OCI-LY7 (cell line): ENCODE data around the gene PARD3. TPM values are rescaled to one million over a fixed set of nuclear protein-coding genes. Genes with fewer than 3 reads are reported as not detected.

Experiments used
- BruUV-seq: library from RNA; stranded (reverse); fragments of 400-500 nt; replicated peaks from 2 replicates; lab custom pipeline; 2021; lab: Mats Ljungman, UMichigan
- CTCF ChIA-PET: fragments of 300-600 bp; sonication (Branson Sonifier 250); formaldehyde crosslinking; loops from one replicate; lab custom pipeline; 2022; ENCODE audit warnings: antibody characterized with exemption; ENCODE audit not compliant: unreplicated experiment; lab: Charles Lee
- POLR2A ChIA-PET: fragments of 300-600 bp; sonication (Branson Sonifier 250); formaldehyde crosslinking; loops from one replicate; lab custom pipeline; 2022; ENCODE audit warnings: antibody characterized with exemption; lab: Charles Lee
- DNase-seq: peaks from one replicate; pipeline ENCODE4 v3.0.0-alpha.2; 2015; ENCODE audit warnings: low spot score
- H2AFZ ChIP-seq: fragments of 200-600 bp; sonication (generic), shearing (Covaris generic); 2 replicates; pipeline ENCODE4 v1.6.1; 2014; ENCODE audit warnings: mild to moderate bottlenecking, antibody characterized with exemption, low read length, moderate library complexity
- H3K27ac ChIP-seq: fragments of 200-600 bp; sonication (generic); 2 replicates; pipeline ENCODE4 v1.5.1; 2014; ENCODE audit warnings: mixed run types, low read depth, mild to moderate bottlenecking, moderate library complexity, low read length, inconsistent platforms; ENCODE audit not compliant: poor library complexity, severe bottlenecking
- H3K36me3 ChIP-seq: fragments of 200-600 bp; sonication (generic); 2 replicates; pipeline ENCODE4 v1.6.1; 2014; ENCODE audit warnings: mild to moderate bottlenecking, antibody characterized with exemption, low read length, moderate library complexity, mixed read lengths; ENCODE audit not compliant: insufficient read depth
- H3K4me1 ChIP-seq: fragments of 200-600 bp; sonication (generic); 2 replicates; pipeline ENCODE4 v1.5.1; 2014; ENCODE audit warnings: mild to moderate bottlenecking, low read length; ENCODE audit not compliant: insufficient read depth, poor library complexity, severe bottlenecking
- H3K4me2 ChIP-seq: fragments of 200-600 bp; sonication (generic); 2 replicates; pipeline ENCODE4 v1.6.1; 2014; ENCODE audit warnings: mild to moderate bottlenecking, low read length
- H3K4me3 ChIP-seq: fragments of 200-600 bp; sonication (generic); 2 replicates; pipeline ENCODE4 v1.5.1; 2014; ENCODE audit warnings: mild to moderate bottlenecking, low read depth, low read length; ENCODE audit not compliant: poor library complexity, severe bottlenecking
- H3K79me2 ChIP-seq: fragments of 200-600 bp; sonication (generic); 2 replicates; pipeline ENCODE4 v1.6.1; 2016; ENCODE audit warnings: low read depth, mild to moderate bottlenecking, low read length, moderate library complexity, mixed read lengths; ENCODE audit not compliant: insufficient read depth
- H3K9me2 ChIP-seq: fragments of 200-600 bp; sonication (generic); 2 replicates; pipeline ENCODE4 v1.6.1; 2016; ENCODE audit warnings: mild to moderate bottlenecking, low read length, mixed read lengths; ENCODE audit not compliant: insufficient read depth
- H3K9me3 ChIP-seq: fragments of 200-600 bp; sonication (generic); 2 replicates; pipeline ENCODE4 v1.6.1; 2014; ENCODE audit warnings: mild to moderate bottlenecking, mixed run types, low read length, mixed read lengths
- H4K20me1 ChIP-seq: fragments of 200-600 bp; sonication (generic); 2 replicates; pipeline ENCODE4 v1.6.1; 2014; ENCODE audit warnings: mild to moderate bottlenecking, antibody characterized with exemption, low read length, moderate library complexity, mixed read lengths; ENCODE audit not compliant: insufficient read depth
- CTCF ChIP-seq: fragments of 200-600 bp; sonication (generic); conservative IDR thresholded peaks from 2 replicates; pipeline ENCODE4 v1.5.1; 2014; ENCODE audit warnings: mild to moderate bottlenecking, antibody characterized with exemption, low read length, moderate library complexity, mixed read lengths
- EZH2phosphoT487 ChIP-seq: fragments of 200-600 bp; sonication (generic); IDR thresholded peaks from 2 replicates; pipeline ENCODE4 v1.6.1; 2018; ENCODE audit warnings: low read depth, borderline replicate concordance, mild to moderate bottlenecking, mixed run types, antibody characterized with exemption, low read length, moderate library complexity, mixed read lengths
- intact Hi-C: fragments of 100-400 bp; cut with micrococcal nuclease; formaldehyde crosslinking; loops from one replicate; pipeline ENCODE4 v1.10.0; 2022; ENCODE audit not compliant: unreplicated experiment
- total RNA-seq, 2 experiments: library from RNA; depleted of rRNA in 1 of 2; stranded (reverse); fragments of >200 nt in 1 of 2; shearing (Covaris generic) in 1 of 2; gene quantifications; 2 replicates each; pipeline ENCODE4 v1.2.3, GENCODE V29; 2014 to 2022

Gene PARD3
- total RNA-seq, 2 experiments from 2014 or later, result not detected

DNA sequence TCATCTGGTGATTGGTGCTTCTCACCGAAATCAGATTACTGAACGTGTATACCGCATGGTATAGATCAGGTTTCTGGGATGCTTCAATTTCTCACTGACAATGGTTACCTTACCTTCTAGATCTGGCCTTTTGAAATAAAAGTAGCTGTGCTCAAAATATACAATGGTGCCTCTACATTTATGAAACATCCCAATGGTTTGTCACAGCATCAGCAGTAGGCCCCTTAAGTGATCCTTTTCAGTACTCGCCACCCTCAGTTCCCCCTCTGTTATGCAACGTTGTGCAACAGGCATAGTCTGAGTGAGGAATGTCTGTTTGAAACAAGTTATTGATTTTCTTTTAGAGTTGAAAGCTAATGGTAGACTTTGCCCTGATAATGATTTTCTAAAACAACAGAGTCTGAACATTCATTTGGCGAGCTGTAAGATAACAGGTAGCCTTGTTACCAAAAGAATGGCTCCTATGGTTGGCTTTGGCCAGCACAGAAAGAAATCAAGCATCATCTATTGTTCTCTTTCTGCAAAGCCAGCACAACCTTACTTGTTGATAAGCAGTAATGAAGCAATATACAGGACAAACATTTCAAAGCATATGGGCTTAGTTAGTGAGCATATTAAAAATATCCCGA is 693.9 kb downstream of the PARD3 start:
- POLR2A ChIA-PET, result no interaction called here
- no TSS peak for BruUV-seq
- H3K4me2 ChIP-seq, result no peak overlapping the region

DNA sequence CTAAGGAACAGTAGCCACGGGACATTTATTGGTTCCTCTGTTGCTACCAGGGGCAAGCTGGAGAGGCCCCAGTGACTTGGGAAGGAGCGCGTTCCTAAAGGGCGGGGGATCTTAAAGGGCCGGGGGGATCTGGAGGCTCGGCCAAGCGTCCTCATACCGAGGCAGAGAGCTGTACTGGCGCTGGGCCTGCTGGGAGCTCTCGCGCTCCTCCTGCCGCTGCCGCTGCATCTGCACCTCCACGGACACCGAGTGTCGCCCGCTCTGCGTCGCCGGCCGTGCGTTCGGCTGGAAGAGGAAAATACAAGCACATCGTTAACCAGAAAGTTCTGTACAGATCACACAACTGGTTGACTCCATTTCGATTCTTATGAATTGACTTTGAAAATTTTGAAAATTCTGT is 695.6 kb downstream of the PARD3 start:
- Histone ChIP-seq H4K20me1 (no peaks in the 10 kb centered on the region), H3K9me2 (no peaks in the 10 kb centered on the region), H3K79me2 (no peaks in the 10 kb centered on the region), H3K4me2 (no peak overlapping the region), H2AFZ (no peak overlapping the region), H3K9me3 (no peaks in the 10 kb centered on the region), H3K4me1 (no peaks in the 10 kb centered on the region), H3K36me3 (no peaks in the 10 kb centered on the region), H3K27ac (no peak overlapping the region), H3K4me3 (no peak overlapping the region)
- TF ChIP-seq EZH2phosphoT487 (no peak), CTCF (no peak)
- no TSS peak for BruUV-seq
- no peak for DNase-seq
- ChIA-PET POLR2A (interaction anchor here (0.7 kb wide), 1 partner anchor 1953 kb away, joined by 3 read pairs; no protein-coding TSS in a partner anchor), CTCF (no interaction called here)
- intact Hi-C loops, result no loop called here

More for the DNA sequence above, 693.9 kb downstream of the PARD3 start:
- Histone ChIP-seq H3K9me2 (no peaks in the 10 kb centered on the region), H4K20me1 (no peaks in the 10 kb centered on the region), H3K4me3 (no peak overlapping the region), H3K36me3 (no peaks in the 10 kb centered on the region), H2AFZ (no peak overlapping the region), H3K4me1 (no peaks in the 10 kb centered on the region), H3K79me2 (no peaks in the 10 kb centered on the region), H3K27ac (no peak overlapping the region), H3K9me3 (no peaks in the 10 kb centered on the region)
- TF ChIP-seq EZH2phosphoT487 (no peak), CTCF (no peak)
- CTCF ChIA-PET, result no interaction called here
- no peak for DNase-seq
- intact Hi-C loops, result no loop called here

DNA sequence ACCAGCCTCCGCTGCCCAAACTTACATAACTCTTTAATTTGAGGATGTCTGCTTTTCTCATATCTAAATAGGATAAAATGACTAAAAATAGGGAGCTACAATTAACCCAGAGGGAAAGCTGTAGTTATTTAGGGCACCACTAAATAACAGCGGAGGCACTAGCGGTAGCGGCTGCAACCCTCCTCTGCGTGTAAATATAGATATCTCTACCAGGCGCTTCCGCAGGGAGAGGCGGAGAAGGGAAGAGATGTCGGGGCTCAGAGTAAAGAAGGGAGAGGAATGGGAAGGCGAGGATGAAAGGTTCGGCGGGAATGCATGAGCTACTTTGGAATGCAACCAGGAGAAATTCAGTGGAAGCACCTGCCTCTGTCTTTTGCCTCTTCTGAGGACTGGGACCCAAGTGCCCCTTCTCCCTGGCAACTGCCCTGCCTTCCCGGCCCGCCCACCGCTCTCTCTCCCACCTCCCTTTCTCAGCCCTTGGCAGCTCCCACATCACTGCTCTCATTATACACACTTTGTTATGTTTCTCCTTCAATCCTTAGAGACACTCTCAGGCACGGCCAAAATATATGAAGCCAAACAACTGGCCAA is 698.3 kb downstream of the PARD3 start:
- TF ChIP-seq EZH2phosphoT487, result no peak
- no peak for TF ChIP-seq CTCF
- H3K27ac ChIP-seq, result no peak overlapping the region
- H3K4me3 ChIP-seq, result no peak overlapping the region
- H3K4me2 ChIP-seq, result no peak overlapping the region
- H3K36me3 ChIP-seq, result no peaks in the 10 kb centered on the region
- POLR2A ChIA-PET, result interaction anchor here (0.6 to 0.7 kb wide), 3 partner anchors 8 to 840 kb away, joined by 3 to 7 read pairs (median 6); no protein-coding TSS in a partner anchor
- CTCF ChIA-PET, result no interaction called here
- H2AFZ ChIP-seq, result no peak overlapping the region
- H3K4me1 ChIP-seq, result no peaks in the 10 kb centered on the region
- no peaks in the 10 kb centered on the region for H3K9me3 ChIP-seq
- DNase-seq, result no peak
- no peaks in the 10 kb centered on the region for H4K20me1 ChIP-seq
- H3K9me2 ChIP-seq, result no peaks in the 10 kb centered on the region
- H3K79me2 ChIP-seq, result no peaks in the 10 kb centered on the region
- intact Hi-C loops, result no loop called here
- no TSS peak for BruUV-seq
